Endothelial cell of umbilical vein (primary cell): ENCODE data around the gene CEP78. TPM values are rescaled to one million over a fixed set of nuclear protein-coding genes. Genes with fewer than 3 reads are reported as not detected.

ENCODE experiments used
- BruUV-seq: library from RNA; stranded (reverse); fragments of 400-500 nt; replicated peaks from 2 replicates; lab custom pipeline; 2021; lab: Mats Ljungman, UMichigan
- CTCF ChIA-PET: fragments of 300-600, 350-600 bp; sonication (Branson Sonifier 250); formaldehyde crosslinking; loops from one replicate; lab custom pipeline; 2021; ENCODE audit warnings: antibody characterized with exemption, inconsistent platforms; lab: Charles Lee
- POLR2A ChIA-PET: fragments of 300-600, 350-600 bp; sonication (Branson Sonifier 250); formaldehyde crosslinking; loops from one replicate; lab custom pipeline; 2021; ENCODE audit warnings: antibody characterized with exemption, inconsistent platforms; lab: Charles Lee
- DNase-seq: peaks from one replicate; pipeline ENCODE4 v3.0.0-alpha.2; 2011; ENCODE audit warnings: low read depth, low spot score
- FAIRE-seq: peaks from 2 replicates; lab custom pipeline; 2011; peaks lifted over from hg19 to GRCh38; lab: Jason Lieb, UNC
- H2AFZ ChIP-seq: 2 replicates; pipeline ENCODE4 v1.6.0; 2012; ENCODE audit warnings: low read depth, low read length, control low read depth, inconsistent platforms
- H3K27ac ChIP-seq: 2 replicates; pipeline ENCODE4 v1.5.1; 2011; ENCODE audit warnings: low read depth, mild to moderate bottlenecking, control low read depth, low read length, moderate library complexity; ENCODE audit not compliant: insufficient read depth
- H3K27me3 ChIP-seq, 2 experiments: 2 replicates each; pipeline versions ENCODE4 v1.6.0 to v1.6.1; 2011; ENCODE audit warnings: low read length in 2 of 2, mixed read lengths in 1 of 2; ENCODE audit not compliant: control insufficient read depth in 2 of 2, insufficient read depth in 2 of 2
- H3K36me3 ChIP-seq, 2 experiments: 2 replicates in 1 of 2; 3 replicates in 1 of 2; pipeline ENCODE4 v1.5.1; 2011; ENCODE audit warnings: low read length in 2 of 2, mild to moderate bottlenecking in 1 of 2, moderate library complexity in 1 of 2; ENCODE audit not compliant: control insufficient read depth in 2 of 2, insufficient read depth in 2 of 2; ENCODE audit errors: extremely low read depth in 1 of 2
- H3K4me1 ChIP-seq: 3 replicates; pipeline ENCODE4 v1.5.1; 2011; ENCODE audit warnings: mild to moderate bottlenecking, low read length; ENCODE audit not compliant: control insufficient read depth, insufficient read depth; ENCODE audit errors: extremely low read depth
- H3K4me2 ChIP-seq: 2 replicates; pipeline ENCODE4 v1.6.1; 2011; ENCODE audit warnings: low read length, control low read depth, mixed read lengths; ENCODE audit not compliant: insufficient read depth
- H3K4me3 ChIP-seq, 3 experiments: fragments of 200-600 bp in 1 of 3; sonication (generic), shearing (Covaris generic) in 1 of 3; replicated peaks in 1 of 3; 2 replicates each; pipeline ENCODE4 v1.5.1; 2011 to 2016; ENCODE audit warnings: control low read depth in 3 of 3, low read length in 3 of 3, mild to moderate bottlenecking in 2 of 3, inconsistent platforms in 1 of 3, low read depth in 1 of 3, moderate library complexity in 1 of 3; ENCODE audit not compliant: insufficient read depth in 1 of 3
- H3K79me2 ChIP-seq: 2 replicates; pipeline ENCODE4 v1.6.0; 2012; ENCODE audit warnings: low read length, inconsistent platforms; ENCODE audit not compliant: control insufficient read depth, insufficient read depth
- H3K9ac ChIP-seq: replicated peaks from 2 replicates; pipeline ENCODE3; 2011; ENCODE audit warnings: low read length, control low read depth; ENCODE audit not compliant: insufficient read depth; ENCODE audit errors: extremely low read depth
- H3K9me1 ChIP-seq: replicated peaks from 3 replicates; pipeline ENCODE4 v1.6.0; 2011; ENCODE audit warnings: mild to moderate bottlenecking, low read length; ENCODE audit not compliant: control insufficient read depth, insufficient read depth; ENCODE audit errors: extremely low read depth
- H3K9me3 ChIP-seq: replicated peaks from 2 replicates; pipeline ENCODE4 v1.5.1; 2012; ENCODE audit warnings: low read length, inconsistent platforms; ENCODE audit not compliant: control insufficient read depth, insufficient read depth
- H4K20me1 ChIP-seq: replicated peaks from 2 replicates; pipeline ENCODE3; 2011; ENCODE audit warnings: mild to moderate bottlenecking, low read length; ENCODE audit not compliant: control insufficient read depth, insufficient read depth; ENCODE audit errors: extremely low read depth
- CTCF ChIP-seq, 2 donors: IDR thresholded peaks; 1 replicate in 1 of 2; 2 replicates in 1 of 2; pipeline ENCODE4 v1.5.1; 2011; ENCODE audit warnings: low read length in 2 of 2, mild to moderate bottlenecking in 2 of 2, moderate library complexity in 2 of 2, control low read depth in 1 of 2, inconsistent platforms in 1 of 2, low read depth in 1 of 2; ENCODE audit not compliant: insufficient read depth in 1 of 2; ENCODE audit errors: extremely low read depth in 1 of 2
- EZH2 ChIP-seq: IDR thresholded peaks from 2 replicates; pipeline ENCODE4 v1.6.1; 2012; ENCODE audit warnings: borderline replicate concordance, low read depth, mild to moderate bottlenecking, moderate library complexity, low read length, inconsistent platforms; ENCODE audit not compliant: severe bottlenecking
- FOS ChIP-seq: IDR thresholded peaks from 2 replicates; pipeline ENCODE4 v1.6.1; 2011; ENCODE audit warnings: mild to moderate bottlenecking, low read length, moderate library complexity, borderline replicate concordance; ENCODE audit not compliant: insufficient read depth
- GATA2 ChIP-seq: IDR thresholded peaks from 2 replicates; pipeline ENCODE4 v1.7.0; 2011; ENCODE audit warnings: low read depth, mild to moderate bottlenecking, moderate library complexity, mixed read lengths, low read length; ENCODE audit not compliant: insufficient read length, insufficient read depth
- JUN ChIP-seq: IDR thresholded peaks from 2 replicates; pipeline ENCODE4 v1.6.1; 2011; ENCODE audit warnings: borderline replicate concordance, low read depth; ENCODE audit not compliant: insufficient read length, insufficient read depth
- MAX ChIP-seq: IDR thresholded peaks from 2 replicates; pipeline ENCODE4 v1.6.1; 2011; ENCODE audit not compliant: insufficient read depth, insufficient read length
- MYC ChIP-seq: IDR thresholded peaks from one replicate; pipeline ENCODE4 v1.6.1; 2011; ENCODE audit warnings: mild to moderate bottlenecking, low read depth, low read length
- POLR2A ChIP-seq: IDR thresholded peaks from 2 replicates; pipeline ENCODE4 v1.6.1; 2012; ENCODE audit warnings: low read depth, mild to moderate bottlenecking, control low read depth, low read length
- POLR2AphosphoS5 ChIP-seq: IDR thresholded peaks from 2 replicates; pipeline ENCODE4 v1.6.1; 2012; ENCODE audit warnings: low read depth, mild to moderate bottlenecking, control low read depth, low read length, moderate library complexity; ENCODE audit not compliant: insufficient read depth
- dilution Hi-C: fragments of 300-500 bp; cut with MboI; formaldehyde crosslinking; loops from one replicate; pipeline ENCODE4 v1.15.0; 2019; ENCODE audit warnings: low sequenced_read_pairs; ENCODE audit not compliant: extremely low pct_ligation_motif_present
- intact Hi-C: fragments of 100-400 bp; cut with micrococcal nuclease; formaldehyde crosslinking; loops from one replicate; pipeline ENCODE4 v1.10.0; 2022
- polyA plus RNA-seq, 4 experiments: library from polyadenylated mRNA; depleted of rRNA in 3 of 4; stranded (reverse) in 3 of 4; unstranded in 1 of 4; fragments of >200 nt; gene quantifications; 2 replicates each; pipeline versions ENCODE4 v1.2.1 to v1.2.3, GENCODE V29; 2011 to 2012; ENCODE audit warnings: missing spikeins in 1 of 4
- total RNA-seq: library from RNA; stranded (reverse); gene quantifications from 2 replicates; pipeline ENCODE4 v1.2.3, GENCODE V29; 2021

CEP78 gene
- total and polyA plus RNA-seq, 2 donors (not counting 3 experiments of a cell fraction or from before 2014, with no cell fraction given) = 6.5 to 35.9 TPM

- POLR2A ChIA-PET = interaction anchor here (0.6 kb wide), 1 partner anchor 9 kb away, joined by 3 read pairs; no protein-coding TSS in a partner anchor
These were observed 78.7 kb downstream of the CEP78 start for GRCh38 chr9:78314550-78314949.

More at GRCh38 chr9:78314550-78314949, 78.7 kb downstream of the CEP78 start:
- intact Hi-C loops (no loop called here), dilution Hi-C loops (no loop called here)
- peaks cover 2% of the 10 kb centered on the region for H3K4me1 ChIP-seq
- no peaks in the 10 kb centered on the region for H3K9me3 ChIP-seq
- no peaks in the 10 kb centered on the region for H3K36me3 ChIP-seq
- H4K20me1 ChIP-seq = no peaks in the 10 kb centered on the region
- FAIRE-seq = no peak
- H3K4me2 ChIP-seq = no peak overlapping the region
- CTCF ChIA-PET = interaction anchor here (1.4 to 2.2 kb wide), 2 partner anchors 52 to 55 kb away, joined by 4 to 8 read pairs; no protein-coding TSS in a partner anchor
- no peak overlapping the region for H2AFZ ChIP-seq
- H3K4me3 ChIP-seq = no peak overlapping the region
- no peak overlapping the region for H3K9ac ChIP-seq
- DNase-seq = no peak
- TF ChIP-seq POLR2A (no peak), POLR2AphosphoS5 (no peak), JUN (no peak), GATA2 (no peak), MYC (no peak), EZH2 (no peak), MAX (no peak), CTCF (IDR thresholded peaks at IDR 0.05; ENCODE audit: extremely low read depth in 1 of 2, insufficient read depth in 1 of 2, low read depth in 1 of 2, low read length in 2 of 2) (no peak), FOS (no peak)
- no peaks in the 10 kb centered on the region for H3K27me3 ChIP-seq
- H3K9me1 ChIP-seq = no peaks in the 10 kb centered on the region
- no peak overlapping the region for H3K27ac ChIP-seq
- BruUV-seq = no TSS peak
- H3K79me2 ChIP-seq = no peaks in the 10 kb centered on the region
